Measurements from ENCODE around the gene CREB5. TPM values are rescaled to one million over a fixed set of nuclear protein-coding genes. Genes with fewer than 3 reads are reported as not detected.
"Not testable (repeated sequence)": the region's sequence is repeated elsewhere in the genome, so short reads cannot be mapped to it uniquely, and the experiment has no call there.

CREB5 gene
- total and polyA plus RNA-seq, 9 donors: 16.0 to 46.2 (median 28.5) TPM

DNA sequence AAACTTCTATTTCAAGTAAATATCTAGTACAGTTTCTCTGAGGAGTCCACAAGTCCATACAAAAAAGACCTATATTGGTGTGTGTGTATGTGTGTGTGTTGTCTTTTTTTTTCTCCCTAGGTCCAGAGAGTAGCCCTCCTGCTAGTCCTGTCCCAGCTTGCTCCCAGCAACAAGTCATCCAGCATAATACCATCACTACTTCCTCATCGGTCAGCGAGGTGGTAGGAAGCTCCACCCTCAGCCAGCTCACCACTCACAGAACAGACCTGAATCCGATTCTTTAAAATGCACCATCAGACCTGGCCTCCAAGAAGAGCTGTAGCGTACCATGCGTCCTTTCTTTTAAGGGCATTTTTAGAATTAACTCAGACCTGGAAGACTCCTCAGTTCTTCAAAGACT lies 406.7 kb downstream of the CREB5 start:
- H3K4me1 ChIP-seq (ENCODE audit: control insufficient read depth, insufficient read depth, low read length): no peaks in the 10 kb centered on the region
- DNase-seq: no peak
- H3K27me3 ChIP-seq (ENCODE audit: control insufficient read depth, insufficient read depth, low read length): no peaks in the 10 kb centered on the region
- 72% methylated on average over 2 of the region's 5 CpGs for WGBS (ENCODE audit: insufficient coverage)
- no peaks in the 10 kb centered on the region for H3K9me3 ChIP-seq (replicated peaks; ENCODE audit: control insufficient read depth, low read depth, low read length)
- peaks cover 35% of the 10 kb centered on the region for H3K36me3 ChIP-seq (ENCODE audit: control insufficient read depth, insufficient read depth, low read length)
- no peak overlapping the region for H3K4me3 ChIP-seq (ENCODE audit: low read length)
- no peak overlapping the region for H3K27ac ChIP-seq (ENCODE audit: low read length)

DNA sequence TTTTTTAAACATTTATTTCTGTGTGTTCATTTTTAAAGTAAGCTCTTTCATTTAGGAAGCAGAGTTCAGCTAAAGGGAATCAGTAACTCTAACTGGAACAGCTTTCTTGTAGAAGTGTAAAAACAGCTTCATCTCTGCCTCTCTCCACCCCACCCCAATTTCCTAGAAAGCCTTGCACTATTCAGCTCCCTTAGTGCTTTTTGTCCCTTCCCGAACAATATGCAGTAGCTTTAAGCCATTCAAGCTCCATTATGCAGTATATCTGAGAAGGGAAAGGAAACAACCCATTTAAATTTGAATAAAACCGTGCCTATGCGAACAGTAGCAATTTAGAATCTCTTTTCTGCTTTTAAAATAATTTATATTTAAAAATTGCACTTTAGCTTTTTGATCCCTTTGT lies 411.3 kb downstream of the CREB5 start:
- Histone ChIP-seq H3K9me3 (replicated peaks; ENCODE audit: control insufficient read depth, low read depth, low read length) (no peaks in the 10 kb centered on the region), H3K27ac (ENCODE audit: low read length) (no peak overlapping the region), H3K4me1 (ENCODE audit: control insufficient read depth, insufficient read depth, low read length) (no peaks in the 10 kb centered on the region), H3K36me3 (ENCODE audit: control insufficient read depth, insufficient read depth, low read length) (peaks cover 22% of the 10 kb centered on the region), H3K4me3 (ENCODE audit: low read length) (no peak overlapping the region), H3K27me3 (ENCODE audit: control insufficient read depth, insufficient read depth, low read length) (no peaks in the 10 kb centered on the region)
- DNase-seq: no peak
- WGBS (ENCODE audit: insufficient coverage): no CpG with 5 or more reads among the region's 3 CpGs

DNA sequence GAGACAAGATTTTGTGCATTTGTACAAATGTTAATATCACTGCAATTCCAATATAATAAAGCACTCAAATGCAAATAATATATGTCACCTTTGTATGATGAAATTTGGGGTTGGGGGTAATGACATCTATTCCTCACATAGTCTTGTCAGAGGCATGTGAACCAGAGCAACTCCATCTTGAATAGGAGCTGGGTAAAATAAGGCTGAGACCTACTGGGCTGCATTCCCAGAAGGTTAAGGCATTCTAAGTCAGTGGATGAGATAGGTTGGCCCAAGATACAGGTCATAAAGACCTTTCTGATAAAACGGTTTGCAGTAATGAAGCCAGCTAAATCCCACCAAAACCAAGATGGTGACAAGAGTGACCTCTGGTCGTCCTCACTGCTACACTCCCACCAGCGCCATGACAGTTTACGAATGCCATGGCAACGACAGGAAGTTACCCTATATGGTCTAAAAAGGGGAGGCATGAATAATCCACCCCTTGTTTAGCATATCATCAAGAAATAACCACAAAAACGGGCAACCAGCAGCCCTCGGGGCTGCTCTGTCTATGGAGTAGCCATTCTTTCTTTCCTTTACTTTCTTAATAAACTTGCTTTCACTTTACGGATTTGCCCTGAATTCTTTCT lies 413.6 kb downstream of the CREB5 start:
- not testable (repeated sequence) for H3K9me3 ChIP-seq (replicated peaks; ENCODE audit: control insufficient read depth, low read depth, low read length); H3K4me1 ChIP-seq (ENCODE audit: control insufficient read depth, insufficient read depth, low read length); H3K4me3 ChIP-seq (ENCODE audit: low read length); H3K27ac ChIP-seq (ENCODE audit: low read length); H3K27me3 ChIP-seq (ENCODE audit: control insufficient read depth, insufficient read depth, low read length); DNase-seq
- H3K36me3 ChIP-seq (ENCODE audit: control insufficient read depth, insufficient read depth, low read length): peaks cover 11% of the 10 kb centered on the region
- WGBS (ENCODE audit: insufficient coverage): 91% methylated on average over 5 of the region's 8 CpGs

DNA sequence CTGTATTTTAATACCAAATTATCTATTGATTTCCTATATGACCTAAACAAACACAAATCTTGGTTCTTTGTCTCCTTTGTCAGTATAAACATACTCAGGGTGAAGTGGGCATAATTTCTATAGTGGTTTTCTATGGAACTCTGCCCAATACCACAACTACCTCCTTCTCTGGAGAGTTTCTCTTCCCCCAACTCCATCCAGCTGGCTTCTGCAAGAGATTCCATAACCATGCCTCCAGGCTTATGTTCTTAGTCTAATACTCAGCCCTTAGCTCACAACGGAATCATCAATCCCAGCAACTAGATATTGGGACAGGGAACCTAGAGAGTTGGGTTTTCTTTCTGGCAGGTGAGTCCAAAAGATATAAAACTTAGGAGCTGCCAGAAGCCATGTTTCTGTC lies 418.5 kb downstream of the CREB5 start:
- Histone ChIP-seq H3K27ac (ENCODE audit: low read length) (no peak overlapping the region), H3K4me3 (ENCODE audit: low read length) (no peak overlapping the region), H3K4me1 (ENCODE audit: control insufficient read depth, insufficient read depth, low read length) (no peaks in the 10 kb centered on the region), H3K9me3 (replicated peaks; ENCODE audit: control insufficient read depth, low read depth, low read length) (no peaks in the 10 kb centered on the region), H3K27me3 (ENCODE audit: control insufficient read depth, insufficient read depth, low read length) (no peaks in the 10 kb centered on the region), H3K36me3 (ENCODE audit: control insufficient read depth, insufficient read depth, low read length) (no peaks in the 10 kb centered on the region)
- no CpG with 5 or more reads among the region's 1 CpG for WGBS (ENCODE audit: insufficient coverage)
- DNase-seq: peak; percentile 40

DNA sequence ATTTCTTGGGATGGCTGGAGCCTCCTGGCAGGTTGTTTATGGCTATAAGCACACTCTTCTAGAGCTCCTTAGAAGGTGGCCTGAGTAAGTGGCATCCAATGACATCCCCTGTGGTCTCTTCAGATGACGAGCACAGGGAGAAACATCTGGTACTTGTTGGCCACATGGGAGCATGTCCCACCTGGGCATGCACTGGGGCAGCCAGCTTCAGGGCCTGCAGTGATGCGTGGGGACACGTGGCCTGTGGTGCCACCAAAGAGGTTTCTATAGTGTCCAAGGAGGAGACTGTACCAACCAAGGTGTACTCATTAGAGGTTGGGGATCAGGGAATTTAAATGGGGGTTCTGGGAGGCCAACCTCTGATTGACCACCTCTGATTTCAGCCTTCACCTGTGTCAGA lies 420.4 kb downstream of the CREB5 start:
- H3K4me1 ChIP-seq (ENCODE audit: control insufficient read depth, insufficient read depth, low read length): no peaks in the 10 kb centered on the region
- H3K9me3 ChIP-seq (replicated peaks; ENCODE audit: control insufficient read depth, low read depth, low read length): no peaks in the 10 kb centered on the region
- 80% methylated on average over 3 of the region's 3 CpGs for WGBS (ENCODE audit: insufficient coverage)
- no peak for DNase-seq
- H3K27me3 ChIP-seq (ENCODE audit: control insufficient read depth, insufficient read depth, low read length): no peaks in the 10 kb centered on the region
- no peak overlapping the region for H3K4me3 ChIP-seq (ENCODE audit: low read length)
- H3K36me3 ChIP-seq (ENCODE audit: control insufficient read depth, insufficient read depth, low read length): no peaks in the 10 kb centered on the region
- H3K27ac ChIP-seq (ENCODE audit: low read length): no peak overlapping the region

DNA sequence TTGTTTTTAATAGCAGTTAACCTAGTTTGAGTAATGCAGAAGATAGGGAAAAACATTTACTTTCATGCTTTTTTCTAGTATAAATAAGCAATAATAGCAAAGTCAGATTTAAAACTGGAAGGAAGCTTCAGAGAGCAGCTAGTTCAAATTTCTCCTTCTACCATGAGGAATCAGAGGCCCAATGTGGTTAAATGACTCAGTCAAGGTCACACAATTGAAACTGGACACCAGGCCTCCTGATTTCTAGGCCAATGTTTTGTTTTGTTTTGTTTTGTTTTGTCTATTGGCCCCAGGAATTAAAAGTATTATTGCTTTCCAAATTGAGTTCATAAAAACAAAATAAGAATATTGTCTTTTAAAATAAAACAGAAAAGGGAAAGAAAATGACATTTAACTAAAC lies 423.5 kb downstream of the CREB5 start:
- Histone ChIP-seq H3K9me3 (replicated peaks; ENCODE audit: control insufficient read depth, low read depth, low read length) (no peaks in the 10 kb centered on the region), H3K36me3 (ENCODE audit: control insufficient read depth, insufficient read depth, low read length) (no peaks in the 10 kb centered on the region), H3K27ac (ENCODE audit: low read length) (no peak overlapping the region), H3K4me3 (ENCODE audit: low read length) (no peak overlapping the region), H3K27me3 (ENCODE audit: control insufficient read depth, insufficient read depth, low read length) (no peaks in the 10 kb centered on the region), H3K4me1 (ENCODE audit: control insufficient read depth, insufficient read depth, low read length) (no peaks in the 10 kb centered on the region)
- DNase-seq: no peak

DNA sequence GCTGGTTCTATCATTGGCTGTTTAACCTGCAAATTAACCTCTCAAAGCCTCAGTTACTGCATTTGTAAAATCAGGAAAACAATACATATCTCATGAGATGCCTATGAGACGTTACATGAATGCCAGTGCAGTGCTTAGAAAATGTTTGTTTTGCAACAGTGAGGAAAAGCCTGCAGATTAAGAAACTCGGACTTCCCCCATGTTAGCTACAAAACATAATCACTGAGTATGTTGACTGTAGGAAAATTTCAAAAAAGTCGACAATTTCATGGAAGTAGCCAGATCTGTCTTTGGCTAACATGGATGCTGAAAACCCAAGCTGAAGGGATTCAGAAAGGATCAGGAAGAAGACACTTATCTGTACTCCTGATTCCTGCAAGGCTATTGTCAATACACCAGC lies 424.4 kb downstream of the CREB5 start:
- Histone ChIP-seq H3K9me3 (replicated peaks; ENCODE audit: control insufficient read depth, low read depth, low read length) (no peaks in the 10 kb centered on the region), H3K4me1 (ENCODE audit: control insufficient read depth, insufficient read depth, low read length) (no peaks in the 10 kb centered on the region), H3K36me3 (ENCODE audit: control insufficient read depth, insufficient read depth, low read length) (no peaks in the 10 kb centered on the region), H3K4me3 (ENCODE audit: low read length) (no peak overlapping the region), H3K27me3 (ENCODE audit: control insufficient read depth, insufficient read depth, low read length) (no peaks in the 10 kb centered on the region), H3K27ac (ENCODE audit: low read length) (no peak overlapping the region)
- DNase-seq: no peak
- 75% methylated on average over 1 of the region's 3 CpGs for WGBS (ENCODE audit: insufficient coverage)

DNA sequence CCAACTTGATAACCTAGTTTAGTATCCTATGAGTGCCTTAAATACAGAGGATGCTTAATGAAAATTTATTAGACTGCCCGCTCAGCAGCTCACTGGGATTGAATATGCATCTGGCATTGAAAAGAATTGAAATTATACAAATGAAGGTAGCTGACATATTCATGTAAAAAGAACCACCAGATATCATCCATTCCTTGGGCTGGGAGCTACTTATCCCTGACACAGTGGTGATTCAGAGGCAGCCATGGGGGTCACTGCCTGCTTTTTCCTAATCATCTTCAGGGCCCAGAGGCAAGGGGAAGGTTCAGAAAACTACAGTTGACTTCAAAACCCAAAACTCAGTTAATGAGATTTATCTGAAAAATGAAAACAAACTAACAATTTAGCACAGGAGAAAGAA lies 424.9 kb downstream of the CREB5 start:
- H3K4me3 ChIP-seq (ENCODE audit: low read length): no peak overlapping the region
- no peaks in the 10 kb centered on the region for H3K9me3 ChIP-seq (replicated peaks; ENCODE audit: control insufficient read depth, low read depth, low read length)
- WGBS (ENCODE audit: insufficient coverage): no CpG with 5 or more reads among the region's 1 CpG
- H3K27me3 ChIP-seq (ENCODE audit: control insufficient read depth, insufficient read depth, low read length): no peaks in the 10 kb centered on the region
- DNase-seq: no peak
- H3K27ac ChIP-seq (ENCODE audit: low read length): no peak overlapping the region
- H3K4me1 ChIP-seq (ENCODE audit: control insufficient read depth, insufficient read depth, low read length): no peaks in the 10 kb centered on the region
- no peaks in the 10 kb centered on the region for H3K36me3 ChIP-seq (ENCODE audit: control insufficient read depth, insufficient read depth, low read length)

DNA sequence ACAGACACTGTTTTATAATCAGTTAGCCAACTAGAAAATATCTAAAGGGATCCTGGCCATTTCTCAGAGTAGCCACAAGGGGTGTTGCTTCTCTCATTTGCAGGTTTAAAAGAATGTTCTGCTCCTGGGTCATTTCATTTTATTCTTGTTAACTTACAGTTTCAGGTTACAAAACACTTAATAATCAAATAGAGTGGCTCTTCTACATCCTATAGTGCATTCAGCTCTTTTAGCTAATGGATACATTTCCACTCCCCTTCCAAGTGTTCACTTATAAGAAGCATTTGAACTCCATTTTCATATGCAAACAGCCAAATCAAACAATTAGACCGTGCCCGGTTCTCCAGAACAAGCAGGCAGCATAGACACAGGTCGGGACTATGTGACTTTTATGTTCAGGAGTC lies 428.3 kb downstream of the CREB5 start:
- Histone ChIP-seq H3K27me3 (ENCODE audit: control insufficient read depth, insufficient read depth, low read length) (no peaks in the 10 kb centered on the region), H3K36me3 (ENCODE audit: control insufficient read depth, insufficient read depth, low read length) (no peaks in the 10 kb centered on the region), H3K4me3 (ENCODE audit: low read length) (no peak overlapping the region), H3K4me1 (ENCODE audit: control insufficient read depth, insufficient read depth, low read length) (no peaks in the 10 kb centered on the region), H3K27ac (ENCODE audit: low read length) (no peak overlapping the region), H3K9me3 (replicated peaks; ENCODE audit: control insufficient read depth, low read depth, low read length) (no peaks in the 10 kb centered on the region)
- peak; percentile 15 for DNase-seq
- WGBS (ENCODE audit: insufficient coverage): no CpG with 5 or more reads among the region's 3 CpGs

DNA sequence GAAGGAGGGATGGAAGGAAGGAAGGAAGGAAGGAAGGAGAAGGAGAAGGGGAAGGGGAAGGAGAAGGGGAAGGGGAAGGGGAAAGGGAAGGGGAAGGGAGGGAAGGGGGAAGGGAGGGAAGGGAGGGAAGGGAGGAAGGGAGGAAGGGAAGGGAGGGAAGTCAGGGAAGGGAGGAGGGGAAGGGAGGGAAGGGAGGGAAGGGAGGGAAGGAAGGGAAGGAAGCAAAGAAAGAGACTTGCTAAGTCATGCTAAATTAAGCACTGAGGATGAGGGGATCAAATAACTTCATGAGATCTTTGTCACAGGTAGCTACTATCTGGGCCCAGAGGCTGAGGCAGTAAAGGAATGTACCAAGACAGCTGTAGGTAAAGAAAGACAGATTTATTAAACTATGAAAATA lies 429.4 kb downstream of the CREB5 start:
- no peaks in the 10 kb centered on the region for H3K4me1 ChIP-seq (ENCODE audit: control insufficient read depth, insufficient read depth, low read length)
- no peak overlapping the region for H3K4me3 ChIP-seq (ENCODE audit: low read length)
- DNase-seq: no peak
- H3K9me3 ChIP-seq (replicated peaks; ENCODE audit: control insufficient read depth, low read depth, low read length): no peaks in the 10 kb centered on the region
- H3K27ac ChIP-seq (ENCODE audit: low read length): no peak overlapping the region
- no peaks in the 10 kb centered on the region for H3K27me3 ChIP-seq (ENCODE audit: control insufficient read depth, insufficient read depth, low read length)
- H3K36me3 ChIP-seq (ENCODE audit: control insufficient read depth, insufficient read depth, low read length): no peaks in the 10 kb centered on the region

DNA sequence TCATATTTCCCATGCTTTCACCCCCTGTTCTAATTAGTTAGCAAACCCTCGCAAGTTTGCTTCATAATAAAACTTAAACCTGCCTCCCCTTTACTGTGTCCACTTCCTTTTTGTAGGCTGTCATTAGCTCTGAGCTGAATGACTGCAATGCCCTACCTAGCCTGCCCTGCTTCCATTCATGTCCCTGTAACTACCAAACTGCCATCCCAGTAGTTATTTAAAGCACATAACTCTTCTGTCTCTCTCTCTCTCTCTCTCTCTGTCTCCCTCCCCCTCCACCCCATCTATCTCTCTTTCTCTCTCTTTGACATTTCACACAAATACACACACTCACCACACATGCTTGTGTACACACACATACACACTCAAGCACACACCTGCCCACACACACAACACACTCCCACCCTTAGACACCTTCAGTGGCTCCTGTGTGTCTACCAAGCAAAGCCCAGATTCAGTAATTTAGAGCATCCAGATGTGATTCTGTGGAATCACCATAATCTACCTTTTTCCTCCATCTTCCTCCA lies 430.5 kb downstream of the CREB5 start:
- H3K4me1 ChIP-seq (ENCODE audit: control insufficient read depth, insufficient read depth, low read length): peaks cover 4% of the 10 kb centered on the region
- no peaks in the 10 kb centered on the region for H3K27me3 ChIP-seq (ENCODE audit: control insufficient read depth, insufficient read depth, low read length)
- H3K4me3 ChIP-seq (ENCODE audit: low read length): no peak overlapping the region
- WGBS (ENCODE audit: insufficient coverage): 85% methylated on average over 1 of the region's 1 CpG
- H3K27ac ChIP-seq (ENCODE audit: low read length): no peak overlapping the region
- no peaks in the 10 kb centered on the region for H3K9me3 ChIP-seq (replicated peaks; ENCODE audit: control insufficient read depth, low read depth, low read length)
- no peak for DNase-seq
- H3K36me3 ChIP-seq (ENCODE audit: control insufficient read depth, insufficient read depth, low read length): no peaks in the 10 kb centered on the region

Data from muscle of leg (tissue), 11 donors.